HG02884 (cell line): ENCODE data around the gene LRRC15.

Source experiments
- ATAC-seq: cut with Tn5 transposase; IDR thresholded peaks from one replicate; pipeline ENCODE4 v1.9.1; 2021; ENCODE audit warnings: mild to moderate bottlenecking, moderate library complexity; ENCODE audit not compliant: unreplicated experiment

LRRC15 gene

DNA sequence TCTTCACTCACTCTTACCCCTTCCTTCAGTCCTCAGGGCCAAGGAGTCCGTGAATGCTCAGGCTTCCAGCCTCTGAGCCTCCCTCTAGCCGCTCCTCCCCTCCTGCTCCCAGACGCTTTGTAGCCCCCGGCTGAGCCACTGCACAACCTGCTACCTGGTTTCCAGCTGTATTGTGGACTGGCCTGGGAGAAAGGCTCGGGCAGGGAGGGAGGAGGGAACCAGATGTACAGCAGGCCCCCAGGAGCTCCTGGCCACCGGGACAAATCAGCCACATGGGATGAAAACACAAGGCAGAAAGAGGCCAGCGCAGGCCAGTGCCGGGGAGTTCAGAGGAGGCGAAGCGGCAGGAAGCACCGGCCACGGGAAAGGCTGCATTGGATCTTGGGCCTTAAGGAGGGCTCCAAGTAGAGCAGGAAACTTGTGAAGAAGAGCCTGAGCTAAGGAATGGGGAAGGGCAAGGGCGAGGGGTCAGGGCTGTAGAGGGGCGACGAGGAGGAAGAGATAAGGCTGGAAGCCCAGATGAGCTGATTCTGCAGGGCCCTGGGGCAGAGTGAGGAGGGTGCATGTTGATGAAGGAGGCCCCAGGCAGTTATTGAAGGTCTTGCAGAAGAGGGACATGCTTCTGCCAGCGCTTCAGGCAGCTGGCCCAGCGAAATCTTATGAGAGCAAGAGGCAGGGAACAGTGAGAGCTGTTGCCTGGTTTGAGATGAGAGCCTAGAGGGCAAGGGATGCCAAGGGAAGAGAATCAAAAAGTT, 32.8 kb downstream of the LRRC15 start:
- no peak for ATAC-seq

GRCh38 chr3:194333981-194334320, 35.6 kb downstream of the LRRC15 start:
- ATAC-seq, result no peak

- ATAC-seq, result peak; percentile 93
These were observed 36.1 kb downstream of the LRRC15 start for GRCh38 chr3:194333212-194333980.

GRCh38 chr3:194332858-194333211, 36.7 kb downstream of the LRRC15 start:
- no peak for ATAC-seq

DNA sequence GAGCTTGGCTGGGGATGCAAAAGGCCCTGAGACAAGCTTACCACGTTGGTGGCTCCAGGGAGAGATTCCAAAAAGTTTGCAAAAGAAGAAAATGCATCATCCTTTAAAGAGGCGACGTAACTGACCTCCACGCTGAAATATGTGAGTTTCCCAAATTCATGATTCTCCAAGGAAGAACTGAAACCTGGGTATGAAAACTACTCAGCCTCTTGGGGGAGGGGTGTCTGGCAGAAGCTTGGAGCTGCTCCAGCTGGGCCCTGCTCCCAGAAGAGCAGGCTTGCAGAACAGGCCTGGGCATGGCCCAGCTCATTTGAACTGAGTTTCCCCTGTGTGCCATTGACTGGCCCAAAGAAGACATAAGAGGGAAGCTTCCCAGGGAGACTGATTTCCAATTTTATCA, 39.0 kb downstream of the LRRC15 start:
- no peak for ATAC-seq

DNA sequence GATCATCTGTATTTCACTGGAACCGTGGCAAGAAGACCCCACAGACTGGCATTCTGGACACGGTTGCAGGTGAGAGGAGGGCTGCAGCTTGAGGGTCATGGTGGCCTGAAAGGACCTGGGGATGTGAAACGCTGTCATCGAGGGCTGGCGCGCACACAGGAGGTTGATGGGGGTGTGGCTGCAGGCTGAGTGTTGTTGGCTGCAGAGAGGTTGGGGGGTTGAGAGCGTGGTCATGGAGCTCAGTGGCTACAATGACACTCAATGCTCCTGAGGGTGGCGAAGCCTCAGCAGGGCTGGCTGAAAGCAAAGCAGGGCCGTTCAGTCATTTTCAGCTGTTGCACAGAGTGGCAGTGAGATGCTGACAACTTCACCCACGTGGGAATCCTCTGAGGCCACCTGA, 39.4 kb downstream of the LRRC15 start:
- ATAC-seq, result no peak

GRCh38 chr3:194329583-194329965, 40.0 kb downstream of the LRRC15 start:
- ATAC-seq, result no peak

- no peak for ATAC-seq
These were observed 40.5 kb downstream of the LRRC15 start for GRCh38 chr3:194328942-194329582.

DNA sequence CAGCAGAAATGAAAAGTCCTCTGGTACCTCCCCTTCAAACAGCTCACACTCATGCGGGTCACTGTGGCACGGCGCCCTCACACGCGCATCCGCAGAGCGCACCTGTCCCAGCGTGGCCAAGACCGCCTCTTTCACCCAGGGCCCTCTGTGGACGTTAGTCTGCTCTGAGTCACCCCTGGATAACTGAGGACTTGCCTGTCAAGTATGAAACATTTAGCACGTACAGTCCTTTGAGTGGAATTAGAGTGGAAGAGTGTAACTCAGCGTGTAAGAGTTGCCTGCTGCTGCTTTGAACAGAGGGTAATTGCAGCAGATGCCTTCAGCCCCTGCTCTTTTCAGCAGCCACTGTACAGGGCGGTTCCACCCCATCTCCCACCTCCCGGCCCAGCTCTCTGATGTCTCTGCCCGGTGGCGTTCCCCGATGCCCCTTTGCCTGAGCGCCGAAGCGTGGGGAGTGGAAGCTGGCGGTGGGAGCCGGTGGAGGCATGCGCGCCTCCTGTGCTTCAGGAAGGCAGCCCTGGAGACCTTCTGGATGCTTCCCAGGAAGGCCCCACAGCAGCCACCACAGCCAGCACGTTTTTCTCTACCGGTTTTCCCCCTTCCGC, 41.4 kb downstream of the LRRC15 start:
- ATAC-seq, result no peak

DNA sequence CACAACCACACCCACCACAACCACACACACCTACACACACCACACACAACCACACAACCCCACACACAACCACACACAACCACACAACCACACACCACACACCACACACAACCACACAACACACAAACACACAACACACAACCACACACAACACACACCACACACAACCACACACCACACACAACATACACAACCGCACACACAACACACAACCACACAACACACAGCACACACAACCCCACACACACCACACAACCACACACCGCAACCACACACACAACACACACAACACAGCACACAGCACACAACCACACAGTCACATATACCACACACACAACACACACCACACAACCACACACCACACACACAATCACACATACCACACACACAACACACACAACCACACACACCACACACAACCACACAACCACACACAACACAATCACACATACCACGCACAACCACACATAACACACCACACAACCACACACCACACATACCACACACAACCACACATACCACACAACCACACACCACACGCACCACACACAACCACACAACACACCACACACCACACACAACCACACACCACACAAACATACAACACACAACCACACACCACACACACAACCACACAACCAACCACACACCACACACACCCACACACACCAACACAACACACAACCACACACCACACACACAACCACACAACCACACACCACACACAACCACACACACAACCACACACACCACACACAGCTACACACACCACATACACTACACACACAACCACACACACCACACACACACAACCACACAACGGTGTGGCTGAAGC, 42.1 kb downstream of the LRRC15 start:
- ATAC-seq, result no peak

GRCh38 chr3:194326968-194327217, 42.6 kb downstream of the LRRC15 start:
- no peak for ATAC-seq

DNA sequence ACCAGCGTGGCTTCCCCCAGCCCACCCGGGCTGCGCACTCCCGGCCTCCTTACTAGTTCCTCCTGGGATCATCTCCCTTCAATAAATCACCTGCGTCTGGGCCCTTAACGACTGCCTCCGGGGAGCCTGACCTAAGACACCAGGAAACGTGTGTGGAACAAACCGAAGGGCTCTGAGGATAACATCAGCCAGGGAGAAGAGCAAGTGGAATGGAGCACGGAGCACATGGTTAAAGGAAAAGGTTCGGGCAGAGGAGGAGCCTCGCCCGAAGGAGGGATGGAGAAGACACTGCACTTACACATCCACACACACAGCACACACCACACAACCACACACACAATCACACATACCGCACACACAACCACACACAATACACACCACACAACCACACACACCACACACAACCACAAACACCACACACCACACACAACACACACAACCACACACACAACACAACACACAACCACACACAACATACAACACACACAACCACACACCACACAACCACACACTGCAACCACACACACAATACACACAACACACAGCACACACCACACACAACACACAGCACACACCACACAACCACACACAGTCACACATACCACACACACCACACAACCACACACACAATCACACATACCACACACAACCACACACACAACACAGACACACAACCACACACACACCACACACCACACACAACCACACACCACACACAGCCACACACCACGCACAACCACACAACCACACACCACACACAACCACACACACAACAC, 43.2 kb downstream of the LRRC15 start:
- no peak for ATAC-seq

DNA sequence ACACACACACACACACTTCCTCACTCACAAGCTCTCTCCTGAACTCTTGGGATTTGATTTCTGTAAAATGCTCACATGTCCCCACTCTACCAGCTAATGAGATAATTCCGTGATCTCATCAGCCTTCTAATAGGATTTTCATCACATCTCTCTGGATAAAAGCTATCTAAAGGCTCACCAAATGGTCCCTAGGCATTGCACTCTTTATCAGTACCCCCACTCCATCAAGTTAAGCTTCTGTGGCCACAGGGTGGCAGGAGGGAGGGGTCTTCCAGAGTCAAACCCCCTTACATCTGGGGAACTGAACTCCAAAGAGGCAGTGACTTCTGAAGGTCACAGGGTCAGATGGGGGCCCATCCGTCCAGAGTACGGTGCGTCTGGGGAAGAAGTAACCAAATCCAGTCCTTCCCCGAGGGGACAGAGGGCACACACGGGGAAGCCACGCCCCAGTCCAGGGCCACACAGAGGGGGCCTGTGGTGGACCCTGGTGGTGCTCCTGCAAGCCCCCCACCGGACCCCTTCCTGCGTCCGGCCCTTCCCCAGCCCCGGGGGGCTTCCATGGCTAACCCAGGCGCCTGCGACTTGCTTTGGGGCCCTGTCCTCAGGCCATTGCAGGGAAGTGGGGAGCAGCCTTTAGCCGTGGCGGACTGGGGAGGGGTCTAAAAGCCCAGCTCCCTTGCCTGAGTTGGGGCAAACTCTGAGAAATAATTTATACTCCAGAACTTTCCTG, 44.0 kb downstream of the LRRC15 start:
- ATAC-seq, result no peak

DNA sequence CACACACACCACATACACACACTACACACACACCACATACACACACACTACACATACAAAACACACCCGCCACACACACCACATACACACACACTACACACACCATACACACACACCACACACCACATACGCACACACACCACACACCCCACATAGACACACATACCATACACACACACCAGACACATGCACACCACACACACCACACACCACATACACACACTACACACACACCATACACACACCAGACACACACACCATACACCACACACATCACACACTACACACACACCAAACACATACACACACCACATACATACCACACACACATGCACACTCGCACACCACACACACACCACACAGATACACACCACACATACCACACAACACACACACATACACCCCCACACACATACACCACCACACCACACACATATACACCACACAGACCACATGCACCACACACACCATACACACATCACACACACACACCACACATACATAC, 44.7 kb downstream of the LRRC15 start:
- ATAC-seq, result no peak

- ATAC-seq, result peak; percentile 78
These were observed 45.5 kb downstream of the LRRC15 start for GRCh38 chr3:194323785-194324735.

GRCh38 chr3:194322678-194323211, 46.8 kb downstream of the LRRC15 start:
- no peak for ATAC-seq

DNA sequence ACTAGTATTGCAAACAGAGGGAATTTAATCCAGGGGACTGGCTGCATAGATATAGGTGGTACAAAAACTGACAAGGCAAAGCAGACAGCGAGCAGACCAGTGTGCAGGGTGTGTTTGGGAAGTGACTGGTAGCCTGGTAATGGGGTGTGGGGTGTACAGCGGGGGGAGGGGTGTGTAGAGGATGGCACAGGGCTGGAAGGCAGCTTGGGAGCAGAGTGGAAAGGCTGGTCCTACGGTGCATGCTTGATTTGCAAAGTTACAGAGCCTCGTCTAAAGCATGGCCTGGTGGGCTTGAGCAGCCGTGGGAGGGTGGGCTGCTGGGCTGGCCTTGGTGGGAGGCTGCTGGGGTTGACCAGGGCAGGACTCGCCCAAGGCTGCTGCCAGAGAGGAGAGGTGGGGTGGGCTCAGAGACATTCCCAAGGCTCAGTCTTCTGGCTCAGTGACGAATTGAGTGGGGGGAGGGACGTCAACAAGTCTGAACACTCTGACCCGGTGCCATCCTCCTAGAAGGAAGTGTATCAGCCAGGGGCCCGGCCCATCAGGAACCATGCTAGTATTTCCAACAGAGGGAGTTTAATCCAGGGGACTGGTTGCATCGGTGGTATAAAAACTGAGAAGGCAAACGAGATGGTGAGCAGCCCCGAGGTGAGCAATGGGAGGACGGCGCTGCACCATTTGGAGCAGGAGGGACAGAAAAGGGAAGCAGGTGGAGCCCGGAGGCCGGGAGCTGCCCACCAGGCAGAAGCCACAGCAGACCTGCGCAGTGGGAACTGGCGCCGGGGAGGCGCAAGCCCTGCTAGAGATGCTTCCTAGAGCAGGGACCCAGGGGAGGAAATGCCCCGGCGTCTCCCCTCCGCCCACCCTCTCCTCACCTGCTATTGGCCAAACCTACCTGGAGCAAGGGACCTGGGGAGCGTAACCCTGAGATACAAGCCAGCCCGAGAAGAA, 47.6 kb downstream of the LRRC15 start:
- no peak for ATAC-seq
